GM21526 (cell line): ENCODE results near the gene CEACAM5.
"Not testable (repeated sequence)": the region's sequence is repeated elsewhere in the genome, so short reads cannot be mapped to it uniquely, and the experiment has no call there.

Experiments used
- ATAC-seq: cut with Tn5 transposase; IDR thresholded peaks from one replicate; pipeline ENCODE4 v1.9.1; 2021; ENCODE audit warnings: moderate library complexity; ENCODE audit not compliant: unreplicated experiment, low FRiP score

Gene CEACAM5

DNA sequence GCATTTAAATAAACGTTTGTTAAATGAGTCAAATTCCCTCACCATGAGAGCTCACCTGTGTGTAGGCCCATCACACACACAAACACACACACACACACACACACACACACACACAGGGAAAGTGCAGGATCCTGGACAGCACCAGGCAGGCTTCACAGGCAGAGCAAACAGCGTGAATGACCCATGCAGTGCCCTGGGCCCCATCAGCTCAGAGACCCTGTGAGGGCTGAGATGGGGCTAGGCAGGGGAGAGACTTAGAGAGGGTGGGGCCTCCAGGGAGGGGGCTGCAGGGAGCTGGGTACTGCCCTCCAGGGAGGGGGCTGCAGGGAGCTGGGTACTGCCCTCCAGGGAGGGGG lies 8.5 kb upstream of the CEACAM5 start:
- no peak for ATAC-seq

- ATAC-seq, result no peak
Observed at GRCh38 chr19:41700381-41701195, 7.8 kb upstream of the CEACAM5 start.

DNA sequence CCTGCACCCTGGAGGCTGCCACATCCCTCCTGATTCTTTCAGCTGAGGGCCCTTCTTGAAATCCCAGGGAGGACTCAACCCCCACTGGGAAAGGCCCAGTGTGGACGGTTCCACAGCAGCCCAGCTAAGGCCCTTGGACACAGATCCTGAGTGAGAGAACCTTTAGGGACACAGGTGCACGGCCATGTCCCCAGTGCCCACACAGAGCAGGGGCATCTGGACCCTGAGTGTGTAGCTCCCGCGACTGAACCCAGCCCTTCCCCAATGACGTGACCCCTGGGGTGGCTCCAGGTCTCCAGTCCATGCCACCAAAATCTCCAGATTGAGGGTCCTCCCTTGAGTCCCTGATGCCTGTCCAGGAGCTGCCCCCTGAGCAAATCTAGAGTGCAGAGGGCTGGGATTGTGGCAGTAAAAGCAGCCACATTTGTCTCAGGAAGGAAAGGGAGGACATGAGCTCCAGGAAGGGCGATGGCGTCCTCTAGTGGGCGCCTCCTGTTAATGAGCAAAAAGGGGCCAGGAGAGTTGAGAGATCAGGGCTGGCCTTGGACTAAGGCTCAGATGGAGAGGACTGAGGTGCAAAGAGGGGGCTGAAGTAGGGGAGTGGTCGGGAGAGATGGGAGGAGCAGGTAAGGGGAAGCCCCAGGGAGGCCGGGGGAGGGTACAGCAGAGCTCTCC lies 6.9 kb upstream of the CEACAM5 start:
- no peak for ATAC-seq

DNA sequence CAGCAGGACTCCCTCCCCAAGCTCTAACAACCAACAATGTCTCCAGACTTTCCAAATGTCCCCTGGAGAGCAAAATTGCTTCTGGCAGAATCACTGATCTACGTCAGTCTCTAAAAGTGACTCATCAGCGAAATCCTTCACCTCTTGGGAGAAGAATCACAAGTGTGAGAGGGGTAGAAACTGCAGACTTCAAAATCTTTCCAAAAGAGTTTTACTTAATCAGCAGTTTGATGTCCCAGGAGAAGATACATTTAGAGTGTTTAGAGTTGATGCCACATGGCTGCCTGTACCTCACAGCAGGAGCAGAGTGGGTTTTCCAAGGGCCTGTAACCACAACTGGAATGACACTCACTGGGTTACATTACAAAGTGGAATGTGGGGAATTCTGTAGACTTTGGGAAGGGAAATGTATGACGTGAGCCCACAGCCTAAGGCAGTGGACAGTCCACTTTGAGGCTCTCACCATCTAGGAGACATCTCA lies 6.2 kb upstream of the CEACAM5 start:
- ATAC-seq, result no peak

- no peak for ATAC-seq
Observed at GRCh38 chr19:41703602-41704293, 4.7 kb upstream of the CEACAM5 start.

DNA sequence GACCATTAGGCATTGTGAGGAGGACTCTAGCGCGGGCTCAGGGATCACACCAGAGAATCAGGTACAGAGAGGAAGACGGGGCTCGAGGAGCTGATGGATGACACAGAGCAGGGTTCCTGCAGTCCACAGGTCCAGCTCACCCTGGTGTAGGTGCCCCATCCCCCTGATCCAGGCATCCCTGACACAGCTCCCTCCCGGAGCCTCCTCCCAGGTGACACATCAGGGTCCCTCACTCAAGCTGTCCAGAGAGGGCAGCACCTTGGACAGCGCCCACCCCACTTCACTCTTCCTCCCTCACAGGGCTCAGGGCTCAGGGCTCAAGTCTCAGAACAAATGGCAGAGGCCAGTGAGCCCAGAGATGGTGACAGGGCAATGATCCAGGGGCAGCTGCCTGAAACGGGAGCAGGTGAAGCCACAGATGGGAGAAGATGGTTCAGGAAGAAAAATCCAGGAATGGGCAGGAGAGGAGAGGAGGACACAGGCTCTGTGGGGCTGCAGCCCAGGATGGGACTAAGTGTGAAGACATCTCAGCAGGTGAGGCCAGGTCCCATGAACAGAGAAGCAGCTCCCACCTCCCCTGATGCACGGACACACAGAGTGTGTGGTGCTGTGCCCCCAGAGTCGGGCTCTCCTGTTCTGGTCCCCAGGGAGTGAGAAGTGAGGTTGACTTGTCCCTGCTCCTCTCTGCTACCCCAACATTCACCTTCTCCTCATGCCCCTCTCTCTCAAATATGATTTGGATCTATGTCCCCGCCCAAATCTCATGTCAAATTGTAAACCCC lies 2.8 kb upstream of the CEACAM5 start:
- no peak for ATAC-seq

- no peak for ATAC-seq
Observed at GRCh38 chr19:41706741-41707501, 1.5 kb upstream of the CEACAM5 start.

DNA sequence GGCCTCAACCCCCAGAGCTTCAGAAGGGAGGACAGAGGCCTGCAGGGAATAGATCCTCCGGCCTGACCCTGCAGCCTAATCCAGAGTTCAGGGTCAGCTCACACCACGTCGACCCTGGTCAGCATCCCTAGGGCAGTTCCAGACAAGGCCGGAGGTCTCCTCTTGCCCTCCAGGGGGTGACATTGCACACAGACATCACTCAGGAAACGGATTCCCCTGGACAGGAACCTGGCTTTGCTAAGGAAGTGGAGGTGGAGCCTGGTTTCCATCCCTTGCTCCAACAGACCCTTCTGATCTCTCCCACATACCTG lies 969 bp upstream of the CEACAM5 start:
- ATAC-seq, result no peak

- no peak for ATAC-seq
Observed at GRCh38 chr19:41707871-41708371, 505 bp upstream of the CEACAM5 start.

GRCh38 chr19:41709516-41709915 lies 1.1 kb downstream of the CEACAM5 start:
- ATAC-seq, result not testable (repeated sequence)

DNA sequence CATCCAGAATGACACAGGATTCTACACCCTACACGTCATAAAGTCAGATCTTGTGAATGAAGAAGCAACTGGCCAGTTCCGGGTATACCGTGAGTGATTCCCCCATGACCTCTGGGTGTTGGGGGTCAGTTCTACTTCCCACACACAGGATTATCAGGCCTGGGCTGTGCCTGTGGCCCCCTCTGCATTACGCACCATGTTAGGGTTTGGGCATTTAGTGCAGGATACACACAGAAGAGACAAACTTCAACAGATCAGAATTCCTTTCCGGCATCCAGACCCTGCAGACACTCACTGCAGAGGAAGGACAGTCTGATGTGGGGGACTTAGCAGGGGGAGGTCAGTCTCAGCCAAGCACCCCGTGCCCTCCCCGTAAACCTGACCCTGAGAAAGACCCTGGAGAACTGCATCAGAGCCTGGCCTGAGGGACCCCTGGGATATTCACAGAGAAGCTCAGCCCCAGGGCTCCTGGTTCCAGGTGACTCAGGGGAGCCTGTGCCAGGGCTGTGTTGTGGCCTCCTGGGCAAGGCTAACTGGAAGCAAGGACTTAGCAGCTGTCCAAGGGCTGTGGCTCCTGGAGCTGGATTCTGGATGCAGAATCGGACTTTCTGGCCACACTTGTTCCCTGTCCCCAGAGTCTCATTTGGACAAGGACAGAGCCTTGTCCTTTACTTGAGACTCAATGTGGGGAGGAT lies 1.7 kb downstream of the CEACAM5 start:
- no peak for ATAC-seq

GRCh38 chr19:41711376-41712261 lies 3.2 kb downstream of the CEACAM5 start:
- no peak for ATAC-seq

DNA sequence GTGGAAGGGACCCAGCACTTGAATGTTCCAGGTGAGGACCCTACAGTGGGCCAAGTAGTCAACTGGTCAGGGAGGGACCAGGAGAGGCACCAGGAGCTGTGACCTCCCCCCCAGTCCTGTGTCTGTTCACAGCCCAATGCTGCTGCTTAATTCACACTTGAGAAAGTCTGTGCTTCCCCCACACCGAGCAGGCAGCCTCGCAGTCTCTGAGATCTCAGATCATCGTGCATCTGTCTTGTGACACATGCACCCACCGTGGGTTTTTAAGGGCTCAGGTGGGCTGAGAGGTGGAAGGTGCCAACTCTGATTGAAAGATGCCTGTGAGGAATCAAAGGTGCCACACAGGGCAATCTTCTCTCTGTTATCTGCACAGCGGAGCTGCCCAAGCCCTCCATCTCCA lies 6.2 kb downstream of the CEACAM5 start:
- no peak for ATAC-seq

- ATAC-seq, result no peak
Observed at GRCh38 chr19:41718761-41719160, 10.3 kb downstream of the CEACAM5 start.

DNA sequence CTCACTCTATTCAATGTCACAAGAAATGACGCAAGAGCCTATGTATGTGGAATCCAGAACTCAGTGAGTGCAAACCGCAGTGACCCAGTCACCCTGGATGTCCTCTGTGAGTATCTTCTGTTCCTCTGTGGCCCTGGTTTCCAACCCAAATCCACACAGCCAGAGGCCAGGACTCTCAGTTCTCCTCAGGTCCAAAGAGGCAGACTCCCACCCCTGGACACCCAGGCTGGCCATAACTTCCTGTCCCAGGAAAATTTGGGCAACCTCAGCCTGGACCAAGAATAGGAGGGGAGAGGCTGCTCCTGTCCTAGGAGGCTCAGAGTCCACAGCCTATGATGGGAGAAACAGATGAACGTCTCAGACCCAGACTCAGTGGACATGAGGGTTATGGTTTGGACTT lies 11.7 kb downstream of the CEACAM5 start:
- ATAC-seq, result no peak

DNA sequence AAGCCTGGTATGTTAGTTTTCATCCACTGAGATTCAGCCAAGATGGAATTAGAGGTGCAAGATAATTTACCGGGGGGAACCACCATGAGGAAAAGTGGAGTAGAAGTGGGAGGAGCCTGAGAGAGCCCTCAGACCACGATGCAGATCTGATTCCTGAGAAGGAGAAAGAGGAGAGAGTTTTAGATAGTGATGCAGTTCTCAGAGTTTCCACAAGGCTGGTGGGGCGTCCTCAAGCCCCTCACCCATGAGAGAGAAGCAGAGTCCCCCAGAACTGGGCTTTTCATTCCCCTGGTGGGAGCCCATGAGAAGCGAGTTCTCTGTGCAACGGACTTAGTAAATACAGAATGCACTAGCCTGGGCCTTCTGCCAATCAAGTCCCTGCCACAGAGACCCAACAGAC lies 18.1 kb downstream of the CEACAM5 start:
- no peak for ATAC-seq

GRCh38 chr19:41734156-41734555 lies 25.7 kb downstream of the CEACAM5 start:
- no peak for ATAC-seq

DNA sequence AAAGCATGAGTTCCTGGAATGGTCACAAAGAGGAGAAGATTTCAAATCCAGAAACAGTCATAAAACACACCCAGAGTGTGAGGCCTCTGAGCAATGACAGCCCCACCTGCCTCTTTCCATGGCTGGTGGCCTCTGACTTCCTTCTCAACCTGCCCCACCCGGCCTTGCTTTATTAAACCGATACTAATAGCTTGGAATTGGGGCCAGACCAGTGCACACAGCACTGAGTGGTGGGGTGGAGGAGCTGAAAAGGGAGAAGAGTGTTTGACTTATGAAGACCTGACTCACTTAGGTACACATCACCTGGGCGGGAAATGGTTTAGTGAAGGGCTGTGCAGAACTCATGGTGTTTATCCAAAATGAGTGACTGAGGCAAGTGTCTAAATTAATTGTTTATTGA lies 26.2 kb downstream of the CEACAM5 start:
- ATAC-seq, result no peak
